GM19468 (cell line): Measurements from ENCODE around the gene CAMKK2.
"Not testable (repeated sequence)": the region's sequence is repeated elsewhere in the genome, so short reads cannot be mapped to it uniquely, and the experiment has no call there.

Experiments
- ATAC-seq: cut with Tn5 transposase; IDR thresholded peaks from one replicate; pipeline ENCODE4 v1.9.1; 2021; ENCODE audit warnings: mild to moderate bottlenecking, moderate library complexity, moderate number of reproducible peaks; ENCODE audit not compliant: unreplicated experiment; ENCODE audit errors: extremely low read depth

Gene CAMKK2

GRCh38 chr12:121282072-121282742 lies 14.3 kb downstream of the CAMKK2 start:
- ATAC-seq: no peak

GRCh38 chr12:121281116-121281515 lies 15.4 kb downstream of the CAMKK2 start:
- ATAC-seq: not testable (repeated sequence)

- not testable (repeated sequence) for ATAC-seq
These were observed 16.0 kb downstream of the CAMKK2 start for GRCh38 chr12:121280531-121280930.

GRCh38 chr12:121279507-121279915 lies 17.0 kb downstream of the CAMKK2 start:
- no peak for ATAC-seq

GRCh38 chr12:121279071-121279375 lies 17.5 kb downstream of the CAMKK2 start:
- ATAC-seq: no peak

- ATAC-seq: no peak
These were observed 18.1 kb downstream of the CAMKK2 start for GRCh38 chr12:121278169-121279070.

GRCh38 chr12:121277374-121277759 lies 19.1 kb downstream of the CAMKK2 start:
- no peak for ATAC-seq

- no peak for ATAC-seq
These were observed 22.3 kb downstream of the CAMKK2 start for GRCh38 chr12:121274036-121274763.

- ATAC-seq: no peak
These were observed 23.1 kb downstream of the CAMKK2 start for GRCh38 chr12:121273364-121273896.

- ATAC-seq: no peak
These were observed 28.7 kb downstream of the CAMKK2 start for GRCh38 chr12:121267822-121268221.

GRCh38 chr12:121264951-121265515 lies 31.5 kb downstream of the CAMKK2 start:
- ATAC-seq: no peak

- no peak for ATAC-seq
These were observed 32.4 kb downstream of the CAMKK2 start for GRCh38 chr12:121264135-121264534.

- no peak for ATAC-seq
These were observed 33.1 kb downstream of the CAMKK2 start for GRCh38 chr12:121263206-121263935.

- no peak for ATAC-seq
These were observed 35.1 kb downstream of the CAMKK2 start for GRCh38 chr12:121261398-121261797.

GRCh38 chr12:121260091-121260490 lies 36.4 kb downstream of the CAMKK2 start:
- ATAC-seq: no peak

GRCh38 chr12:121259074-121259473 lies 37.4 kb downstream of the CAMKK2 start:
- ATAC-seq: no peak

- ATAC-seq: not testable (repeated sequence)
These were observed 38.6 kb downstream of the CAMKK2 start for GRCh38 chr12:121257704-121258449.

- ATAC-seq: no peak
These were observed 41.1 kb downstream of the CAMKK2 start for GRCh38 chr12:121255433-121255832.
